ENCODE results near the gene CRACR2A. TPM values are rescaled to one million over a fixed set of nuclear protein-coding genes. Genes with fewer than 3 reads are reported as not detected.

CRACR2A gene
- total and polyA plus RNA-seq, 4 donors: 1.4 to 10.2 (median 5.5) TPM

DNA sequence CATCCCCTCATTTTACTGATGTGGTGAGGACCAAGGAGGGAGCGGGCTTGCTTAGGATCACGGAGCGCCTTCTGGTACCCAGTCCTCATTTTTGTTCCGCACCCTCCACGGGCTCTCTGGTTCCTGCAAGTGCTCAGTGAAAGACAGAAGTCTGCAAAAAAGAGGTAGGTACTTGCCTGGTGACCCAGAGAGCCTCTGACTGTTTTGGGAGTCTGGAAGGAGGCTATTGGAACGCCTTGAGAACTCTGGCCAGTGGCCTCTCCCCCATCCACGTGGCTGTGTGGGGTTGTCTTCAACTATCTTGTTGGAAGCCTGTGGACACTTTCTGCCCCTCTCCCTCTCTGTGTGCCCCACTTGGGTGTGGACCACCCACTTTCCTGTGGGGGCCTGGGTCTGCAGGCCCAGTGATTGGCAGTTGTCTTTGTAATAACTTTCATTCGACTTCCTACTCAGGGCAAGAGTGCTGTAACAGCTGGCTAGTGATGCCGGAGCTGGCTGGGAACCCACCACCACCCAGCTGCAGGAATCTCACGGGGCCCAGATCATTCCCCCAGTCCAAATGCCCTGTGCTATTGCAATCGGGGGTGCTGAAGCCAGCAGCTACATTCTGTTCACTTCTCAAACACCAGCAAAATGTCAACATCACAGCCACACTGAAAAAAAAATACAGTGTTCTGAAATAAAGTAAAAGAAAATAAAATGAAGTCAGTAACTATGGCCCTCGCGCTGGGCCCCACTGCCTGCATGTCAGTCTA lies 139.1 kb downstream of the CRACR2A start:
- Histone ChIP-seq H3K4me1 (ENCODE audit: control insufficient read depth in 5 of 5, insufficient read depth in 5 of 5, low read length in 5 of 5) (peaks cover 0 to 22% (median 7%) of the 10 kb centered on the region in 5 donors), H3K9me3 (ENCODE audit: control insufficient read depth in 4 of 4, insufficient read depth in 3 of 4, low read length in 3 of 4) (peaks cover 0 to 3% (median 2%) of the 10 kb centered on the region in 4 donors), H3K9ac (ENCODE audit: insufficient read depth in 1 of 2, low read length in 2 of 2) (no peak overlapping the region), H3K36me3 (ENCODE audit: control insufficient read depth in 4 of 4, insufficient read depth in 4 of 4, low read length in 4 of 4) (peaks cover 0 to 4% (median 0%) of the 10 kb centered on the region in 4 donors), H3K27ac (ENCODE audit: low read depth in 1 of 2, low read length in 1 of 2) (no peak overlapping the region), H3K27me3 (ENCODE audit: control insufficient read depth in 3 of 3, insufficient read depth in 3 of 3, low read length in 2 of 3) (no peaks in the 10 kb centered on the region), H3K4me3 (no peak overlapping the region)
- WGBS, 2 donors: 87 to 92% methylated on average over 13 of the region's 13 CpGs
- DNase-seq (peak; percentile 87 to 94 (median 91)), ATAC-seq (ENCODE audit: insufficient read depth, low FRiP score) (peak; percentile 34)
- TF ChIP-seq CTCF (IDR thresholded peaks at IDR 0.05; ENCODE audit: control extremely low read depth, extremely low read depth): no peak

GRCh38 chr12:3611860-3612703 lies 140.8 kb downstream of the CRACR2A start:
- no peak overlapping the region for H3K4me3 ChIP-seq
- no peaks in the 10 kb centered on the region for H3K27me3 ChIP-seq (ENCODE audit: control insufficient read depth in 3 of 3, insufficient read depth in 3 of 3, low read length in 2 of 3)
- no peak for DNase-seq
- no peak overlapping the region for H3K9ac ChIP-seq (ENCODE audit: insufficient read depth in 1 of 2, low read length in 2 of 2)
- peak overlapping the region in 1 of 2 donors; percentile 54 for H3K27ac ChIP-seq (ENCODE audit: low read depth in 1 of 2, low read length in 1 of 2)
- 75% methylated on average over 8 of the region's 8 CpGs for WGBS, 2 donors
- no peak for ATAC-seq (ENCODE audit: insufficient read depth, low FRiP score)
- TF ChIP-seq CTCF (IDR thresholded peaks at IDR 0.05; ENCODE audit: control extremely low read depth, extremely low read depth): no peak
- H3K9me3 ChIP-seq (ENCODE audit: control insufficient read depth in 4 of 4, insufficient read depth in 3 of 4, low read length in 3 of 4): peaks cover 0 to 3% (median 2%) of the 10 kb centered on the region in 4 donors
- H3K36me3 ChIP-seq (ENCODE audit: control insufficient read depth in 4 of 4, insufficient read depth in 4 of 4, low read length in 4 of 4): peaks cover 0 to 2% (median 0%) of the 10 kb centered on the region in 4 donors
- peaks cover 0 to 36% (median 7%) of the 10 kb centered on the region in 5 donors for H3K4me1 ChIP-seq (ENCODE audit: control insufficient read depth in 5 of 5, insufficient read depth in 5 of 5, low read length in 5 of 5)

DNA sequence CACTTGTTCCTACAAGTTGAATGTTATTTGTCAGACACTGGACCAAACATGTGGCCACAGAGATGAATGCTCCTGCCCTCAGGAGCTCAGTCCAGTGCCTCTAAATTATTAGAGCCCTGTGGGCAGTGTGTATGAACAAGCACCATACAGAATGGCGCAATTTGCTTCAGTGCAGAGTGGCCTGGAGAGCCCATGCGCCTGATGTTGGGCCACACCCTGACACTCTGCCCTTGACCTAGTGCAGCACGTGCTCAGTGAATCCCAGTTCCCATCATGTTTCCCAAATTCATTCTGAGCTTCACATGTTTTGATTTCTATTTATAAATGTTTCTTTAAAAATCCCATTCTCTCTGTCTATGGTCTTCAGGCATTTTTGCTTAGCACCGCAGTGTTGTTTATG lies 145.1 kb downstream of the CRACR2A start:
- TF ChIP-seq CTCF (IDR thresholded peaks at IDR 0.05; ENCODE audit: control extremely low read depth, extremely low read depth): no peak
- Histone ChIP-seq H3K4me3 (no peak overlapping the region), H3K36me3 (ENCODE audit: control insufficient read depth in 4 of 4, insufficient read depth in 4 of 4, low read length in 4 of 4) (no peaks in the 10 kb centered on the region), H3K4me1 (ENCODE audit: control insufficient read depth in 5 of 5, insufficient read depth in 5 of 5, low read length in 5 of 5) (peaks cover 6 to 31% (median 9%) of the 10 kb centered on the region in 5 donors), H3K27ac (ENCODE audit: low read depth in 1 of 2, low read length in 1 of 2) (no peak overlapping the region), H3K27me3 (ENCODE audit: control insufficient read depth in 3 of 3, insufficient read depth in 3 of 3, low read length in 2 of 3) (no peaks in the 10 kb centered on the region), H3K9me3 (ENCODE audit: control insufficient read depth in 4 of 4, insufficient read depth in 3 of 4, low read length in 3 of 4) (peaks cover 0 to 3% (median 2%) of the 10 kb centered on the region in 4 donors), H3K9ac (ENCODE audit: insufficient read depth in 1 of 2, low read length in 2 of 2) (no peak overlapping the region)
- ATAC-seq (ENCODE audit: insufficient read depth, low FRiP score) (no peak), DNase-seq (no peak)
- 83 to 91% methylated on average over 4 of the region's 4 CpGs for WGBS, 2 donors
